ELR (cell line): ENCODE measurements around the gene APOBEC4.

Source experiments
- DNase-seq: peaks from one replicate; pipeline ENCODE4 v3.0.0-alpha.2; 2015; ENCODE audit warnings: low read depth

APOBEC4 gene

GRCh38 chr1:183600634-183601033 lies 52.5 kb downstream of the APOBEC4 start:
- DNase-seq = no peak

- peak; percentile 75 for DNase-seq
Observed at GRCh38 chr1:183600136-183600535, 53.0 kb downstream of the APOBEC4 start.

GRCh38 chr1:183598386-183598785 lies 54.7 kb downstream of the APOBEC4 start:
- no peak for DNase-seq

- peak; percentile 36 for DNase-seq
Observed at GRCh38 chr1:183597656-183598347, 55.3 kb downstream of the APOBEC4 start.

- no peak for DNase-seq
Observed at GRCh38 chr1:183596500-183596899, 56.6 kb downstream of the APOBEC4 start.
